CD4-positive, alpha-beta T cell treated with Interleukin-15 for 4 hours (primary cell): ENCODE measurements around the gene RAD54L2.
"Not testable (repeated sequence)": the region's sequence is repeated elsewhere in the genome, so short reads cannot be mapped to it uniquely, and the experiment has no call there.

ENCODE experiments used
- DNase-seq: peaks from one replicate; pipeline ENCODE4 v3.0.0-alpha.2; 2020; ENCODE audit warnings: low spot score

RAD54L2 gene, protein sequence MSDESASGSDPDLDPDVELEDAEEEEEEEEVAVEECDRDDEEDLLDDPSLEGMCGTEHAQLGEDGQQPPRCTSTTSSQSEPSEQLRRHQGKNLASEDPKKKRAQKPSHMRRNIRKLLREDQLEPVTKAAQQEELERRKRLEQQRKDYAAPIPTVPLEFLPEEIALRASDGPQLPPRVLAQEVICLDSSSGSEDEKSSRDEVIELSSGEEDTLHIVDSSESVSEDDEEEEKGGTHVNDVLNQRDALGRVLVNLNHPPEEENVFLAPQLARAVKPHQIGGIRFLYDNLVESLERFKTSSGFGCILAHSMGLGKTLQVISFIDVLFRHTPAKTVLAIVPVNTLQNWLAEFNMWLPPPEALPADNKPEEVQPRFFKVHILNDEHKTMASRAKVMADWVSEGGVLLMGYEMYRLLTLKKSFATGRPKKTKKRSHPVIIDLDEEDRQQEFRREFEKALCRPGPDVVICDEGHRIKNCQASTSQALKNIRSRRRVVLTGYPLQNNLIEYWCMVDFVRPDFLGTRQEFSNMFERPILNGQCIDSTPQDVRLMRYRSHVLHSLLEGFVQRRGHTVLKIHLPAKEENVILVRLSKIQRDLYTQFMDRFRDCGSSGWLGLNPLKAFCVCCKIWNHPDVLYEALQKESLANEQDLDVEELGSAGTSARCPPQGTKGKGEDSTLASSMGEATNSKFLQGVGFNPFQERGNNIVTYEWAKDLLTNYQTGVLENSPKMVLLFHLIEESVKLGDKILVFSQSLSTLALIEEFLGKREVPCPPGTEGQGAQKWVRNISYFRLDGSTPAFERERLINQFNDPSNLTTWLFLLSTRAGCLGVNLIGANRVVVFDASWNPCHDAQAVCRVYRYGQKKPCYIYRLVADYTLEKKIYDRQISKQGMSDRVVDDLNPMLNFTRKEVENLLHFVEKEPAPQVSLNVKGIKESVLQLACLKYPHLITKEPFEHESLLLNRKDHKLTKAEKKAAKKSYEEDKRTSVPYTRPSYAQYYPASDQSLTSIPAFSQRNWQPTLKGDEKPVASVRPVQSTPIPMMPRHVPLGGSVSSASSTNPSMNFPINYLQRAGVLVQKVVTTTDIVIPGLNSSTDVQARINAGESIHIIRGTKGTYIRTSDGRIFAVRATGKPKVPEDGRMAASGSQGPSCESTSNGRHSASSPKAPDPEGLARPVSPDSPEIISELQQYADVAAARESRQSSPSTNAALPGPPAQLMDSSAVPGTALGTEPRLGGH (N-terminal part only)

DNA sequence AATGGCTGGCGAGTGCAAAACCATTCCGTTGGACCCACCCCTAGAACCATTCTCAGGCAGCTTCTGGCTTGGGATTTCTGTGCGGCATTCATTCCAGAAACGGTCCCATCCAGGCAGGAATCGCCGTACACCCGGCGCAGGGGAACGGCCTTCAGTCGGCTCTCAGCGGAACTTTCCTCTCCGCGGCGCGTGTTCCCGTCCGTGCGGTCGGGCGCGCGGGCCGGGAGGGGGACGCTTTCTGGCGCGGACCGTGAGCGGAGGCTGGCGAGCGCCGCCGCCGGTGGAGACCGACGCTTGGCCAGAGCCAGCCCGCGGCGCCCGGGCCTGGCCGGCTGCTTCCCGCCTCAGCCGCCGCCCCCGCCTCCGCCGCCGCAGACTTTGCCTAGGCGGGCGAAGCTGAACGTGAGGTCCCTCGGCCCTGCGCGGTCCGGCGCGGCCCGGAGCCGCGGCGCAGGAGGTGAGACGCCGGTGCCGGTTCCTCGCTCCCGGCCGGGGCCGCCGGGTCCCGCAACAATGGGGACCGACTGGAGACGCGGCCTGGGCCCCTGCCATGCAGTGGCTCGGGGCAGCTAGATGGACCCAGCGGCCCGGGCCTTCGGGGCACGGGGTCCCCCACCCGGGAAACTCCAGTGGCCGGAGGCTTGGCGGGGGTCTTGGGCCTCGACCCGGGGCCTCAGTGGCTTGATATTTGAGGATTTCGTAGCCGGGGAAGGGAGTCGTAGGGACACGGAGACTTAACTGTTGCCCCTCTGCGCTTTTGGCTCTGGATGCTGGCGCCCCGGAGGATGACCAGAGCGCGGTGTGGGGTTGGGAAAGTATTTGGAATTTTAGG lies at the start of gene RAD54L2:
Gene RAD54L2 (plus strand): TSS at position 261 of the 832 bp plus-strand sequence. CDS start 51,702 bp downstream, outside the sequence.
- peak; percentile 78 for DNase-seq

DNA sequence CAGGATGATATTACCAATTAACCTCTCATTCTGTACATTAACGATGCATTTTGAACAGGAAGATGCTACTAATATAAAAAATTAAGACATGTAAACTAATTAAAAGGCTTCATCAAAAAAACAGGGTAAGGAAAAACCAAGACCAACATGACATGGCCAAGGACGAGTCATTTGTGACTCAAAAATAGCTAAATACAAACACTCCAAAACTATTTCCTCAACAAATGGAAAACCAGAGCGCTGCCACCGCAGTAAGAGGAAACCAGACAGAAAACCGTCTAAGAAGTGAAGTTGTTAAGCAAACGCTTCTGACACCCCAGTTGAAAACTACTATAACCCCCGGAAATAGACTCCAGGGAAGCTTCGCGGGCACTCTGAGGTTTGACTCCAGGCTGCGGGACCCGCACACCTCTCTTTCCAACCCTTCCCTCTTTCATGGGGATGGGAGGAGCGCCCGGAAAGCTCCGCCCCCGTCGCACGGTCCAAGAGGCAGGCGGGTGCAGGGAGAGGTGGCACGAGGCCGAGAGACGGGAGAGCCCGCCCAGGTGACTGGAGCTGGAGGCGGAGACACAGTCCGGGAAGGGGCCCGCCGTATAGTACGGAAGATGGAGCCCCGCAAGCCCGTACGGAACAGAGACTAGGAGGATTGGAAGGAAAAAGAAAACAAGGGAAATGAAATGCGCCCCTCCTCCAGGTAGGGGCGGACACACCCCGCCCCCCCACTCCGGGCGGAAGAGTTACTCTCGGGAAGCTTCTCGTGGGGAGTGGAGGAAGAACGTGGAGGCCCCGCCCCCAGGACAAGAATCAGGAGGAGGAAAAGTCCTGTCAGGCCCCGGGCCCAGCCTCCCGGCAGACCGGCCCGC lies 39.4 kb upstream of the RAD54L2 start:
- DNase-seq: peak; percentile 79

DNA sequence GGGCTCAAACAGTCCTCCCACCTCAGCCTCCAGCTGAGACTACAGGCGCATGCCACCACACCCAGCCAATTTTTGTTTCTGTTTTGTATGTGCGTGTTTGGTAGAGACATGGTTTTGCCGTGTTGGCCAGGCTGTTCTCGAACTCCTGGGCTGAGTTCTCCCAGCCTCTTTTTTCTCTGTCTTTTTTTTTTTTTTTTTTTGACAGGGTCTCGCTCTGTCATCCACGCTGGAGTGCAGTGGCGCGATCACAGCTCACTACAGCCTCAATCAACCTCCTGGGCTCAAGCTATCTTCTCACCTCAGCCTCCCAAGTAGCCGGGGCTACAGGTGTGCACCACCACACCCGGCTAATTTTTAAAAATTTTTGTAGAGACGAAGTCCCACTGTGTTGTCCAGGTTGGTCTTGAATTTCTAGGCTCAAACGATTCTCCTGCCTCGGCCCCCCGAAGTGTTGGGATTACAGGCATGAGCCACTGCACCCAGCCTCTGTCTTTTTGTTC lies 37.8 kb upstream of the RAD54L2 start:
- DNase-seq: no peak

- peak; percentile 82 for DNase-seq
Observed at GRCh38 chr3:51501833-51502561, 36.5 kb upstream of the RAD54L2 start.

DNA sequence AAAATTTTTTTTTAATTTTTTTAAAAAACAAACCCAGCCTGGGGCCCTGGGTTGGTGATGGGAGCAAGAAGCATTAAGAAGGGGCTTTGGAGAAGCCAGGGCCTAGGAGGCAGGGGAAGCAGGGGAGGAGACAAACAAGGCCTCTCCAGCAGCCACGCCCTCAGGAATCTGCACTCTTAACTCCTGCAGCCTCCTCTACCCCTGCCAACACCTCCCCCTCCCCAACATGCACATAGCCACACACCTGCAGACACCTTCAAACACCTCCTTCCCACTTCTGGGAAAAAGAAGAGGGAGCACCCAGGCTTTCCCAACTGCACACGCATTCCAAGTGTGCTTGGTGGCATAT lies 36.0 kb upstream of the RAD54L2 start:
- DNase-seq: no peak

GRCh38 chr3:51503007-51503406 lies 35.5 kb upstream of the RAD54L2 start:
- no peak for DNase-seq

- DNase-seq: no peak
Observed at GRCh38 chr3:51508255-51508654, 30.3 kb upstream of the RAD54L2 start.

DNA sequence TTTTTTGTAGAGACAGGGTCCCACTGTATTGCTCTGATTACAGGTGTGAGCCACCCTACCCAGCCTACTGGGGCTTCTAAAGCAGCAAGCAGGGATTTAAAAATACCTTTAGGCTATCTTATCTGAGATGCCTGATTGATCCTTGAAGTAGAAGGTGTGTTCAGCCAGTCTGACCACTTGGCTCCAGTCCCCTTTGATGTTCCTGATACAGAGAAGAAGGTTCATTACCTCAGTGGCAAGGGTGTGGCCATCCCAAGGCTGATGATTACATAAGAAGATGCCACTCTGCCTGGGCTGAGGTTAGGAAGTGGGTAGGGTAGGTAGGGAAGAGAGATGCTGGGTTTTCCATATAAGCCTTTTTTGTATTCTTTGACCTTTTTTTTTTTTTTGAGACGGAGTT lies 27.5 kb upstream of the RAD54L2 start:
- DNase-seq: no peak

DNA sequence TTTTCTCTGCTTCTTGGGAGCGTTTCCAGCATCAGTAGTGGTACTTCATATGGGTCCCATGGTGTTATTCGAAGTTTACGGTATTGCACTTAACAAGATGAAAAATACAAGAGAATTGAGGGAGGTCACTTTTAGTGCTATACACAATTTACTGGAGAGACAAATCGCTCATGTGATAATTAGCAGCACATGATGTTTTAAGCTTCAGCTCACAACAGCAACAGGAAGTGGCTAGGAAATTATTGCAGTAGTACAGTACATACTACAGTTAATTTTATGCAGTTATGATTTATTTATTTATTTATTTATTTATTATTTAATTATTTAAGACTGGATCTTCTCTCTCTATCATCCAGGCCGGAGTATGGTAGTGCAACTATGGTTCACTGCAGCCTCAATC lies 24.3 kb upstream of the RAD54L2 start:
- no peak for DNase-seq

DNA sequence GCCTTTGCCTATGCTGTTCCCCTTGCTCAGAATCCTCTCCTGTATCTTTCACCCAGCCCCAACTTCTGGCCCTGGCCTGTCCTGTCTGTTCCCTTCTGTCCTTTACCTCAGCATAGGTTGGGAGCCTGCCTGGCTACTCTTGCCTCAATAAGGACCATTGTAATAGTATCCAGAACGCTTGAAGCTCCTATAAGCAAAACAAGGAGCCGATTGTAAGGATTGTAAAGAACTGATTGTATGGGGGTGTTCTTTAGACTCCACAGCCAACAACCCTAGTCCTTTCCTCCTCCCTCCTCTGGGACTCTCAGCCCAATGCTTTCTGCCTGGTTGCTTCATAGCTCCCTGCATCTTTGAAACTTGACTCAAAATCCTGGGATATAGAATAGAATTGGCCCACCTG lies 18.7 kb upstream of the RAD54L2 start:
- no peak for DNase-seq

GRCh38 chr3:51520906-51521730 lies 17.4 kb upstream of the RAD54L2 start:
- DNase-seq: not testable (repeated sequence)

DNA sequence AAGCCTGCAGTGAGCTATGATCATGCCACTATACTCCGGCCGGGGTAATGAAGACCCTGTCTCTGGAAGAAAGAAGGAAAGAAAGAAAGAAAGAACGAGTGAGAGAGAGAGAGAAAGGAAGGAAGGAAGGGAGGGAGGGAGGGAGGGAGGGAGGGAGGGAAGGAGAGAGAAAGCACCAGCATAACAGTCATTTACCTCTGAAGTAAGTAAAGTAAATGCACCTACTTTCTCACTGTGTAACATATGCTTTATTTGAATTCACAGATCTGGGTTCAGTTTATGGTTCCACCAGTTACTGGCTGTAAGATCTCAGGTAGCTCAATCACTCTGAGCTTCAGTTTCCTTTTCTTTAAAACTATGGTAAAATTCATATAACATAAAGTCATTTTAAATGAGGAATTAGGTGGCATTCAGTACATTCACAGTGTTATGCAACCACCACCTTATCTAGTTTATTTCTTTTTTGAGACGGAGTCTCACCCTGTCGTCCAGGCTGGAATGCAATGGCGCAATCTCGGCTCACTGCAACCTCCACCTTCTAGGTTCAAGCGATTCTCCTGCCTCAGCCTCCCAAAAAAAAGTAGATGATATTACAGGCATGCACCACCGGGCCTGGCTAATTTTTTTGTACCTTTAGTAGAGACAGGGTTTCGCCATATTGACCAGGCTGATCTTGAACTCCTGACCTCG lies 16.1 kb upstream of the RAD54L2 start:
- no peak for DNase-seq

DNA sequence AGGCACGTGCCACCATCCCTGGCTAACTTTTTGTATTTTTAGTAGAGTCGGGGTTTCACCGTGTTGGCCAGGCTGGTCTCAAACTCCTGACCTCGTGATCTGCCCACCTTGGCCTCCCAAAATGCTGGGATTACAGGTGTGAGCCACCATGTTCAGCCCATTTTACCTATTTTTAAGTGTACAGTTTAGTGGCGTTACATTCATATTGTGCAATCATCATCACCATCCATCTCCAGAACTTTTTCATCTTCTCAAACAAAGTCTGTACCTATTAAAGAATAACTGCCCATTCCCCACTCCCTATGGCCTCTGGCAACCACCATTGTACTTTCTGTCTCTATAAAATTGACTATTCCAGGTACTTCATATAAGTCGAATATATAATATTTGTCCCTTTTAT lies 13.6 kb upstream of the RAD54L2 start:
- DNase-seq: not testable (repeated sequence)

DNA sequence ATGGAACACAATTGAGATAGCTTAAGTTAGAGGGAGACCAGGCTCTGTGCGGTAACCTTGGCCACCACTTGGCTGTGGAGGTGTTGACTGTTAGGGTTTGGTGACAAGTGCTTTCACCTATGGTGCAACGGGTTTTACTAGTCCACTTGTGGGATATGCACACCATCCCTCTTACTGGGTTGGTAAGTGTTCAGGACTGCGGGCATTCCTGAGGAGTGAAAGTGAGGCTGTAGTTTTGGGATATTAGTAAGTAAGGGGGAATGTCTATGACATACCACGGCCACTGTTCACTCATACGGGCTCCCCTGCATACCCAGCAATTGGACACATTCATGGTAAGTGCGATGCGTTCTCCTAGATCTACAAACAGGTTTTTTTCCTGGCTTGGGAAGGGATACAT lies 8.0 kb upstream of the RAD54L2 start:
- no peak for DNase-seq

DNA sequence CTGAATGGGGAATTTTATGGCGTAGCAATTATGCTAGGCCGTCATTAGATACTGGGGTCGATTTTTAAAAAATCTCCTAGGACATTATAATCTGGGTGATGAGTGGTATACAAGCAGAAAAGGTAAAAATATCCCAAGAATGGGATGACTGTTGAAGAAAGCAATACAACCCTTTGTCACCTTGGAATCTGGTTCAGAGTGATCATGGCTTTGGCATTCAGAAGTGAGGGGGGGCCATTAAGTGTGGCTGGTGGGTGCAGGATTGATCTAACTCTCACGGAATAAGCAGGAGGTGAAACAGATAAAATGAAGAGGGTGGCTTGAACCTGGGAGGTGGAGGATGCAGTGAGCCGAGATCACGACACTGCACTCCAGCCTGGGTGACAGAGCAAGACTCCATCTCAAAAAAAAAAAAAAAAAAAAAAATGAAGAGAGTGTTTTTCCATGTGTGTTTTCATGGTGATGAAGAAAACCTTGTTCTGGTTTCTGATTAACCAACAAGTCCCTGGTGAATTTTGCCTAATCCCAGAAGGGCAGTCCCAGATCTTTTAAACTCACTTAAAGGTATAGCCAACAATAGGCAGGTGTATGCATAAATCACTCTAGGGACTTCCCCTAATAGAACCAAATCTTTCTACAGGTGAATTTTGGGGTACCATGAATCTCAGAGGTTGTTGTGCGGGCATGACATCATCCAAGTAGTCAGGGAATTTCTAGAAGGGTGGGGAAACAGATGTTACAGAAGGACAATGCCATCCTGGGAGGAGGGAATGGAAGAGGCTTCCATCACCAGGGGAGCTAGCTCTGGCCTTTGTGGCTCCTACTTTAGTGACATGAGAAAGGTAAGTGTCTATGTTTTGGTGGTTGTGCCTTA lies 3.1 kb upstream of the RAD54L2 start:
- DNase-seq: no peak

GRCh38 chr3:51537631-51538030 lies 888 bp upstream of the RAD54L2 start:
- not testable (repeated sequence) for DNase-seq

- DNase-seq: no peak
Observed at GRCh38 chr3:51538115-51538458, 432 bp upstream of the RAD54L2 start.
